ENCODE data around the gene KLHL1. TPM values are rescaled to one million over a fixed set of nuclear protein-coding genes. Genes with fewer than 3 reads are reported as not detected.

The KLHL1 gene
- total and polyA plus RNA-seq, 2 of the 4 experiments (the other 2 are of a cell fraction) = not detected

GRCh38 chr13:70107498-70108281 lies 562 bp downstream of the KLHL1 start, which contains the start of gene ATXN8OS:
Gene ATXN8OS (plus strand): TSS chr13:70107826.
- TF ChIP-seq CTCF (conservative IDR thresholded peaks at IDR 0.05; ENCODE audit: low read depth, low read length) = no peak
- no peak within 1 kb of the TSS for H4K8ac ChIP-seq (ENCODE audit: low read depth in 2 of 2, low read length in 2 of 2)
- H3K56ac ChIP-seq (ENCODE audit: extremely low read depth, insufficient read depth, low read length) = no peak within 1 kb of the TSS
- no peak within 1 kb of the TSS for H3K4me3 ChIP-seq (ENCODE audit: insufficient read depth, low read depth, low read length)
- no peak within 1 kb of the TSS for H3K4ac ChIP-seq (ENCODE audit: low read depth, low read length)
- no peaks in the 10 kb centered on the region for H3K36me3 ChIP-seq (ENCODE audit: control insufficient read depth, insufficient read depth, low read length)
- no peak within 1 kb of the TSS for H2AK9ac ChIP-seq (replicated peaks; ENCODE audit: low read depth, low read length, poor library complexity)
- H4K91ac ChIP-seq (ENCODE audit: insufficient read depth, low read depth, low read length) = no peak within 1 kb of the TSS
- peaks cover 12% of the 10 kb centered on the region for H3K9me3 ChIP-seq (ENCODE audit: control insufficient read depth, insufficient read depth, low read length)
- H3K27me3 ChIP-seq (ENCODE audit: control insufficient read depth, insufficient read depth, low read length) = no peaks in the 10 kb centered on the region
- no peaks in the 10 kb centered on the region for H3K9me1 ChIP-seq (ENCODE audit: insufficient read depth, low read length)
- no peak within 1 kb of the TSS for H2BK20ac ChIP-seq (ENCODE audit: low read depth, low read length)
- no peak within 1 kb of the TSS for H3K4me2 ChIP-seq (ENCODE audit: low read depth, low read length)
- in situ Hi-C loops (cut with MboI; ENCODE audit: low sequenced_read_pairs) = no loop called here
- dilution Hi-C loops (cut with HindIII; ENCODE audit: low sequenced_read_pairs, unreplicated experiment) = no loop called here
- H3K4me1 ChIP-seq (ENCODE audit: control insufficient read depth, insufficient read depth, low read length) = no peaks in the 10 kb centered on the region
- ATAC-seq (ENCODE audit: low read depth) (no peak), DNase-seq (no peak)
- no peaks in the 10 kb centered on the region for H4K20me1 ChIP-seq (ENCODE audit: insufficient read depth, low read length)
- WGBS, 2 experiments (ENCODE audit: extremely low coverage in 2 of 2, insufficient read length in 1 of 2) = 2% methylated on average over 28 of the region's 53 CpGs; no CpG with 5 or more reads in 1 of the 2 experiments
- no peak within 1 kb of the TSS for H2BK15ac ChIP-seq (ENCODE audit: low read depth, low read length)
- H3K27ac ChIP-seq (ENCODE audit: insufficient read depth, low read length) = no peak within 1 kb of the TSS
- H2AK5ac ChIP-seq (ENCODE audit: low read depth, low read length) = no peak within 1 kb of the TSS
- no peak within 1 kb of the TSS for H2BK120ac ChIP-seq (ENCODE audit: low read depth, low read length)
- no peak within 1 kb of the TSS for H4K5ac ChIP-seq (ENCODE audit: low read depth, low read length)
- CTCF ChIA-PET = no interaction called here
- no peak within 1 kb of the TSS for H2BK5ac ChIP-seq (ENCODE audit: low read depth, low read length, poor library complexity, severe bottlenecking)
- H3K9ac ChIP-seq (ENCODE audit: low read depth, low read length) = no peak within 1 kb of the TSS
- BruUV-seq (replicated peaks) = no TSS peak
- H2AFZ ChIP-seq (replicated peaks; ENCODE audit: low read length, poor library complexity) = peak within 1 kb of the TSS; percentile 51
- H3K18ac ChIP-seq (ENCODE audit: low read depth, low read length) = no peak within 1 kb of the TSS
- POLR2A ChIA-PET (ENCODE audit: unreplicated experiment) = interaction anchor here (0.6 kb wide), 1 partner anchor 143 kb away, joined by 3 read pairs; no protein-coding TSS in a partner anchor
- no peak within 1 kb of the TSS for H3K14ac ChIP-seq (replicated peaks; ENCODE audit: low read depth, low read length)
- no peaks in the 10 kb centered on the region for H3K79me1 ChIP-seq (ENCODE audit: low read depth in 1 of 2, low read length in 2 of 2)
- intact Hi-C loops (cut with micrococcal nuclease) = no loop called here
- no peak within 1 kb of the TSS for H3K23ac ChIP-seq (ENCODE audit: low read depth, low read length)
